ENCODE measurements around the gene EIF1AY.

EIF1AY gene

DNA sequence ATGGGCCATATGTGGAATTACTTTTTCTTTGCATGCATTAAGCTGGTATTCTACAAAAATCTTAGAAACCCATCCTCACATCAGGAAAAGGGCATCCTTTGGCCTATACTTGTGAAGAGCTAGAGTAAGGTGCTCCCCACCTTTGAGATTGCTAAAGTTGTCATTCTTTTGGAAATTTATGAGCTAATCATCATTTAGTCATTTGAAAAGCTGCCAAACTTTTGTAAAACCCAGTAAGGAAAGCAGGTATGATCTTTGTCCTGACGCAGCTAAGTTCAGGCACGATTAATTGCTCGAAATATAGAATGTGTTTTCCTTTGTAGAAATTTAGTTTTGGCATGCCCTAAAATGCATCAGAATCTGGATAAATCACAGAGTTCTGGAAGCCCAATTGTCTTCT, 2.6 kb downstream of the EIF1AY start:
- H3K4me3 ChIP-seq (ENCODE audit: low read depth, low read length), result no peak overlapping the region
- DNase-seq (ENCODE audit: low read depth), result no peak
- TF ChIP-seq, protein P1, sequence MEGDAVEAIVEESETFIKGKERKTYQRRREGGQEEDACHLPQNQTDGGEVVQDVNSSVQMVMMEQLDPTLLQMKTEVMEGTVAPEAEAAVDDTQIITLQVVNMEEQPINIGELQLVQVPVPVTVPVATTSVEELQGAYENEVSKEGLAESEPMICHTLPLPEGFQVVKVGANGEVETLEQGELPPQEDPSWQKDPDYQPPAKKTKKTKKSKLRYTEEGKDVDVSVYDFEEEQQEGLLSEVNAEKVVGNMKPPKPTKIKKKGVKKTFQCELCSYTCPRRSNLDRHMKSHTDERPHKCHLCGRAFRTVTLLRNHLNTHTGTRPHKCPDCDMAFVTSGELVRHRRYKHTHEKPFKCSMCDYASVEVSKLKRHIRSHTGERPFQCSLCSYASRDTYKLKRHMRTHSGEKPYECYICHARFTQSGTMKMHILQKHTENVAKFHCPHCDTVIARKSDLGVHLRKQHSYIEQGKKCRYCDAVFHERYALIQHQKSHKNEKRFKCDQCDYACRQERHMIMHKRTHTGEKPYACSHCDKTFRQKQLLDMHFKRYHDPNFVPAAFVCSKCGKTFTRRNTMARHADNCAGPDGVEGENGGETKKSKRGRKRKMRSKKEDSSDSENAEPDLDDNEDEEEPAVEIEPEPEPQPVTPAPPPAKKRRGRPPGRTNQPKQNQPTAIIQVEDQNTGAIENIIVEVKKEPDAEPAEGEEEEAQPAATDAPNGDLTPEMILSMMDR (IDR thresholded peaks at IDR 0.05; ENCODE audit: insufficient read depth, low read depth, low read length, missing control alignments), result no peak

DNA sequence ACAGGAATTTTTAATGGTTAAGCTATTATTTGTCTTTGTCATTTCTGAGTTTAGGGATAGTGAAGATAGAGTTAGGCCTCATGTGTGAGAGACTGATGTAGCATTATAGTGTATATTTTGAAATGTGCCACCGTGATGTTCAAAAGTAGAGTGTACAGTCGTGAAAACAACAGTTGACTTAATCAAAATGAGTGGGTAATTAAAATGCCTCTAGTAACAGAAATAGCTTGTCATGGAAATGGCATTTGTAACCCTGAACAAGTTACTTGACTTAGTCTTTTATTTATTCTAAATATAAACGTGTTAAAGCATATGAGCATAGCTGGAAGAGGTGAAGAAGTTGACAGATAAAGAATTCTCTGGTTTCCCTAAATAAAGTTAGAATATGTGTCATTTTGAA, 6.1 kb downstream of the EIF1AY start:
- no peak overlapping the region for H3K4me3 ChIP-seq (ENCODE audit: low read depth, low read length)
- TF ChIP-seq, protein P1 (IDR thresholded peaks at IDR 0.05; ENCODE audit: insufficient read depth, low read depth, low read length, missing control alignments), result no peak
- DNase-seq (ENCODE audit: low read depth), result no peak

DNA sequence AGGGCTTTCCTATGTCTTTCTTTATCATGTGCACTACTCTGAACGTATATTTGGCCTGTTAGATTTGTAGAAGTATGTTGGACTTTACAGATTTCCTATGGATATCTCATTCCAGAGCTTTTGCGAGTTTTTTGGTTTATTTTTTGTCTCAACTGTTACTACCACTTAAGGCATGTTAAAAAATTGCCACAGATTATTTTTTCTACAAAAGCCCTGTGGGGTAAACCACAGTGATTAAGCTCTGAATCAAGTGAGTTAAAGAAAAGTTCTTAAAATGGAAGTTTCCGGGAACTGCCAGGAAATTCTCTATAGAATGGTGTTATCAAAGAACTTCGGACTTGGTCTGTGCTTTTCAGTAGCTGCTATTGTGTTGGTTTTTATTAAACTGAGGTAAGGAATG, 10.6 kb downstream of the EIF1AY start:
- DNase-seq (ENCODE audit: low read depth), result no peak
- TF ChIP-seq, protein P1 (IDR thresholded peaks at IDR 0.05; ENCODE audit: insufficient read depth, low read depth, low read length, missing control alignments), result no peak

More for the DNA sequence above, 10.6 kb downstream of the EIF1AY start:
- H3K4me3 ChIP-seq (ENCODE audit: low read depth, low read length), result no peak overlapping the region

Data from GM12865 (cell line).